GM06990 (cell line): Measurements from ENCODE around the gene PID1.

ENCODE experiments used
- DNase-seq: peaks from one replicate; pipeline ENCODE4 v3.0.0-alpha.2; 2011; ENCODE audit not compliant: insufficient read length; ENCODE audit errors: extremely low read depth
- H3K27me3 ChIP-seq: replicated peaks from 2 replicates; pipeline ENCODE4 v1.6.0; 2011; ENCODE audit warnings: low read length; ENCODE audit not compliant: control insufficient read depth, insufficient read depth
- H3K36me3 ChIP-seq: 2 replicates; pipeline ENCODE4 v1.5.1; 2011; ENCODE audit warnings: low read length; ENCODE audit not compliant: control insufficient read depth, insufficient read depth
- H3K4me3 ChIP-seq: replicated peaks from 2 replicates; pipeline ENCODE4 v1.5.1; 2011; ENCODE audit warnings: low read depth, mild to moderate bottlenecking, control low read depth, low read length
- CTCF ChIP-seq: IDR thresholded peaks from 2 replicates; pipeline ENCODE4 v1.5.1; 2011; ENCODE audit warnings: low read length, control low read depth, mild to moderate bottlenecking, inconsistent platforms; ENCODE audit not compliant: insufficient read depth, poor library complexity, severe bottlenecking

The PID1 gene

GRCh38 chr2:229230911-229231310 lies 40.2 kb downstream of the PID1 start:
- H3K4me3 ChIP-seq: no peak overlapping the region
- no peaks in the 10 kb centered on the region for H3K36me3 ChIP-seq
- H3K27me3 ChIP-seq: no peaks in the 10 kb centered on the region
- no peak for DNase-seq
- TF ChIP-seq CTCF: no peak

GRCh38 chr2:229230256-229230655 lies 40.8 kb downstream of the PID1 start:
- H3K27me3 ChIP-seq: no peaks in the 10 kb centered on the region
- no peak overlapping the region for H3K4me3 ChIP-seq
- no peak for TF ChIP-seq CTCF
- DNase-seq: no peak
- no peaks in the 10 kb centered on the region for H3K36me3 ChIP-seq

GRCh38 chr2:229226382-229226781 lies 44.7 kb downstream of the PID1 start:
- no peaks in the 10 kb centered on the region for H3K27me3 ChIP-seq
- TF ChIP-seq CTCF: no peak
- DNase-seq: no peak
- no peaks in the 10 kb centered on the region for H3K36me3 ChIP-seq
- H3K4me3 ChIP-seq: no peak overlapping the region

GRCh38 chr2:229223107-229223506 lies 48.0 kb downstream of the PID1 start:
- DNase-seq: no peak
- no peak for TF ChIP-seq CTCF
- H3K4me3 ChIP-seq: no peak overlapping the region

GRCh38 chr2:229221641-229222040 lies 49.4 kb downstream of the PID1 start:
- no peaks in the 10 kb centered on the region for H3K36me3 ChIP-seq
- no peak overlapping the region for H3K4me3 ChIP-seq
- TF ChIP-seq CTCF: no peak
- no peaks in the 10 kb centered on the region for H3K27me3 ChIP-seq
- DNase-seq: no peak

More at GRCh38 chr2:229223107-229223506, 48.0 kb downstream of the PID1 start:
- H3K36me3 ChIP-seq: no peaks in the 10 kb centered on the region
- no peaks in the 10 kb centered on the region for H3K27me3 ChIP-seq

- Histone ChIP-seq H3K36me3 (no peaks in the 10 kb centered on the region), H3K27me3 (no peaks in the 10 kb centered on the region), H3K4me3 (no peak overlapping the region)
- no peak for DNase-seq
- TF ChIP-seq CTCF: no peak
Observed at GRCh38 chr2:229220254-229220653, 50.8 kb downstream of the PID1 start.
